SK-N-MC (cell line): ENCODE data around the gene ZSCAN12.

Experiments used
- EZH2 ChIP-seq: fragments of 200-600 bp; sonication (generic); IDR thresholded peaks from one replicate; pipeline ENCODE4 v1.6.1; 2017; ENCODE audit warnings: antibody characterized with exemption
- FOXP2 ChIP-seq: optimal IDR thresholded peaks from 2 replicates; pipeline ENCODE3; 2011; ENCODE audit warnings: mild to moderate bottlenecking, moderate library complexity; ENCODE audit not compliant: insufficient read depth; ENCODE audit errors: extremely low read length, control extremely low read depth
- POLR2AphosphoS5 ChIP-seq: IDR thresholded peaks from 2 replicates; pipeline ENCODE4 v1.6.1; 2012; ENCODE audit warnings: mild to moderate bottlenecking, low read depth, low read length, borderline replicate concordance

- TF ChIP-seq EZH2 = no peak
- no peak for TF ChIP-seq POLR2AphosphoS5
- TF ChIP-seq FOXP2 = no peak
These were observed 14.1 kb upstream of the ZSCAN12 start for GRCh38 chr6:28413681-28414080.
